Adrenal gland (tissue), 5 donors: ENCODE data around the gene MON1B.

ENCODE experiments used
- CTCF ChIP-seq, 6 experiments: fragments of 450-650 bp in 4 of 6; fragments of 200-600 bp in 2 of 6; sonication (generic) in 1 of 6; IDR thresholded peaks; 1 replicate in 5 of 6; 2 replicates in 1 of 6; pipeline versions ENCODE4 v1.5.1 to v1.8.0; 2016 to 2021; ENCODE audit warnings: antibody characterized with exemption in 6 of 6, mild to moderate bottlenecking in 2 of 6, moderate library complexity in 1 of 6
- POLR2A ChIP-seq, 2 donors: fragments of 450-650 bp; IDR thresholded peaks; one replicate each; pipeline ENCODE4 v1.6.1; 2017; ENCODE audit warnings: antibody characterized with exemption in 2 of 2, mild to moderate bottlenecking in 2 of 2, moderate library complexity in 1 of 2
- donor health status: DM: no; HTN: no; CAD: no.

- TF ChIP-seq CTCF (IDR thresholded peaks at IDR 0.05), result no peak
- TF ChIP-seq POLR2A (IDR thresholded peaks at IDR 0.05), result no peak
Measured at GRCh38 chr16:77213542-77214106, 22.6 kb downstream of the MON1B start.
